GM12801 (cell line): ENCODE measurements around the gene TCEA3.

ENCODE experiments used
- CTCF ChIP-seq: IDR thresholded peaks from one replicate; pipeline ENCODE4 v1.5.1; 2011; ENCODE audit warnings: control low read depth; ENCODE audit not compliant: insufficient read length; ENCODE audit errors: extremely low read depth

TCEA3 gene

GRCh38 chr1:23436520-23437354, 12.2 kb upstream of the TCEA3 start:
- TF ChIP-seq CTCF, result no peak

- no peak for TF ChIP-seq CTCF
These were observed 9.8 kb upstream of the TCEA3 start for GRCh38 chr1:23434260-23434775.

- TF ChIP-seq CTCF, result no peak
These were observed 8.6 kb upstream of the TCEA3 start for GRCh38 chr1:23433122-23433521.

- TF ChIP-seq CTCF, result no peak
These were observed 6.9 kb upstream of the TCEA3 start for GRCh38 chr1:23431431-23431830.

GRCh38 chr1:23430803-23431202, 6.3 kb upstream of the TCEA3 start:
- no peak for TF ChIP-seq CTCF

- TF ChIP-seq CTCF, result no peak
These were observed 3.8 kb upstream of the TCEA3 start for GRCh38 chr1:23428136-23428905.

- no peak for TF ChIP-seq CTCF
These were observed 3.0 kb upstream of the TCEA3 start for GRCh38 chr1:23427550-23427949.
